ENCODE data around the gene RCAN2.
A peak's percentile ranks its signal among the peaks of the same experiment; 100 is the strongest.
"Not testable (repeated sequence)": the region's sequence is repeated elsewhere in the genome, so short reads cannot be mapped to it uniquely, and the experiment has no call there.

The RCAN2 gene

DNA sequence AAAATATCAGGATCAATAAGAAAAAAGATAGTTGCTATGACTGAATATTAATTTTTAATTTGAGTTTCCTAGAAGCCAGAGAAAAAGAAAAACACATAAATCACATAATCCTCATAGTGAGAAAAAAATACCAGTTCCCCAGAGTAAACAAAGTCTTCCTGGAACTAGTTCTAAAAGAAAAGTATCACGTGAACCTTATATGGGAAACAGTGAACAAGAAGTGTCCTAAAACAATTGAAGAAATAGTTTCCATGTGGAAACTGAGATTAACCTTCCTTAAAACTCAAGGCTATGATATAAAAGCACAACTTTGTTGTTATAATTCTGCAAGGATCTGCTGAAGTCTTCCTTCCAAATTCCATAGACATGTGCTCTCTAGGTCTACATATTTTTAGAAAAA is 50.6 kb downstream of the RCAN2 start:
- DNase-seq (ENCODE audit: low read depth in 2 of 2) = no peak

DNA sequence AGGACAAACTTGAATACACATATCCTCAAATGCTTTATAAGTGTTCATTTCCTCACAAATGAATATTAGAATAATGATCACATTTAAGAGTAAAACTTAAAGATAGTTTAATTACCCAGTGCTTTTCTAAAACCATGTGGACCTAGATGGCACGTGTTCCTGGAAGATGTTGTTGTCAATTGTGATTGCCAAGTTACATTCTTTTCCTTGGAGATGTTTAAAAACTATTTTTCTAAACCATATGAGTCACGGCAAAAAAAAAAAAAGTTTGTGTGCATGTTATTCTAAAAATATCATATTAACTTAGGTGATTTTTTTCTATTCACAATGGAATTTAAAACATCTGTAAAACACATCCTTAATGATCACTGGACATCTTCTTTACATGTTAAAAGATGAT is 51.1 kb downstream of the RCAN2 start:
- peak in 1 of 2 experiments; percentile 34 for DNase-seq (ENCODE audit: low read depth in 2 of 2)

DNA sequence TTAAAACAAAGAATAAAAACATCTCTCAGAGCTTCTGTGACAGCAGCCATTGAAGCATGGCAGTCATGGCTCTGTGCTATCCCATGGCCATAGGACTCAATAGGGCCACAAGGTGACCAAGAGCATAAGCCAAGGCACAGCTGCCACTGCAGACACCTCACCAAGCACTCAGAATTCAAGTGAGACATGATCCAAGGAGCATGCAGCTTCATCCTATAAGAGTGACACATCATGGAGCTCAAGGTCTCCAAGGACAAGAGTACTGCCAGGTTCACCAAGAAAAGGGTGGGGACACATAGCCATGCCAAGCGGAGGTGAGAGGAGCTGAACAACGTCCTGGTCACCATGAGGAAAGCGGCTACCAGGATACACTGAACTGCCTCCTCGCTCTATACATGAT is 53.0 kb downstream of the RCAN2 start:
- DNase-seq (ENCODE audit: low read depth in 2 of 2) = no peak

DNA sequence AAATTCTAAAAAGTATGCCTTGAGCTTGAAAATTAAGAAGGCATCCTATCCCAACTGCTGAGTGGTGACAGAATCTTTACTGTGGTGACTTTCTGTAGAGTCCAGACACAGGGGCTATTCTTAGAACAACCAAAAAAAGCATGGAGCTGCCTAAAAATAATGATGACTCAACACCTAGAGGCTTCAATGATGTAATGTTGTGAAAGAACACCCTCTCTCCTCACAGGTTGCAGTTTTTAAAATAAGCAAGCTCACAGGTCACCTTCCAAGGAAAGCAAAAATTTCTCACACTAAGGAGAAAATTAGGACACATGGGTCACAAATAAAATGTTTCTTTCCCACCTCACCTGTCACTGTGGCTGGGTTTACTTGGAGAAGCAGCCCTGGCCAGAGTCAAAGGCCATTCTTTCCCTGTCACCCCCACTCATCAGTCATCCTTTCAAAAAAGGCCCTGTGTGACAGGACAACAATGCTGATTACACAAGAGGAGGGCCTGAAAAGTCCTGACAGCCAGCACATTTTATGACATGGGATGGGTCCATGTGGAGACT is 53.5 kb downstream of the RCAN2 start:
- DNase-seq (ENCODE audit: low read depth in 2 of 2) = peak in 1 of 2 experiments; percentile 18

GRCh38 chr6:46422619-46423018 is 68.6 kb downstream of the RCAN2 start:
- DNase-seq (ENCODE audit: low read depth in 2 of 2) = no peak

DNA sequence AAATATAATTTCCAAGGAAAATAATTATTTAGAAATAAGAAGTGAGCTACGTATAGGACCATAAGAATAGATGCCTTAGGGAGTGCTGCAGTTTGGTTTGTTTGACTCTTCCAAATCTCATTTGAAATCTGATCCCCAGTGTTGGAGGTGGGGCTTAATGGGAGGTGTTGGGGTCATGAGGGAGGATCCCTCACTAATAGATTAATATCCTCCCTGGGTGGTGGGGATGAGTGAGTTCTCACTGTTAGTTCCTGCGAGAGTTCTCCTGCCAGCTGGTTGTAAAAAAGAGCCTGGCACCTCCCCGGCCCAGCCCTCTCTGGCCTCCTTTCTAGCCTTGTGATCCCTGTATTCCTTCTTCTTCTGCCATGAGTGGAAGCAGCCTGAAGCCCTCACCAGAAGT is 69.3 kb downstream of the RCAN2 start:
- DNase-seq (ENCODE audit: low read depth in 2 of 2) = no peak

- no peak for DNase-seq (ENCODE audit: low read depth in 2 of 2)
Observed at GRCh38 chr6:46420921-46421638, 70.2 kb downstream of the RCAN2 start.

GRCh38 chr6:46419576-46420002 is 71.7 kb downstream of the RCAN2 start:
- DNase-seq (ENCODE audit: low read depth in 2 of 2) = peak in 1 of 2 experiments; percentile 31

DNA sequence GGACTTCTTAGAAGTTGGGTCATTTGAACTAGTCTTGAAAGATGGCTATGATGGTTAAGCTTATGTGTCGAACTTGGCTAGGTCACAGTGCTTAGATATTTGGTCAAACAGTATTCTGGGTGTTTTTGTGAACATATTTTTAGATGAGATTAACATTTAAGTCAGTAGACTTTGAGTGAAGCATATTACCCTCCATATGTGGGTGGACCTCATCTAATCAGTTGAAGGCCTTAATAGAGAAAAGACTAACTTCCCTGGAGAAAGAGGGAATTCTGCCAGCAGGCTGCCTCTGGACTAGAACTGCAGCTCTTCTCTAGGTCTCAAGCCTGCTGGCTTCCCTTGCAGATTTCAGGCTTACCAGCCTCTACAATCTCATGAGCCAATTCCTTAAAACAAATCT is 76.9 kb downstream of the RCAN2 start:
- no peak for DNase-seq (ENCODE audit: low read depth in 2 of 2)

DNA sequence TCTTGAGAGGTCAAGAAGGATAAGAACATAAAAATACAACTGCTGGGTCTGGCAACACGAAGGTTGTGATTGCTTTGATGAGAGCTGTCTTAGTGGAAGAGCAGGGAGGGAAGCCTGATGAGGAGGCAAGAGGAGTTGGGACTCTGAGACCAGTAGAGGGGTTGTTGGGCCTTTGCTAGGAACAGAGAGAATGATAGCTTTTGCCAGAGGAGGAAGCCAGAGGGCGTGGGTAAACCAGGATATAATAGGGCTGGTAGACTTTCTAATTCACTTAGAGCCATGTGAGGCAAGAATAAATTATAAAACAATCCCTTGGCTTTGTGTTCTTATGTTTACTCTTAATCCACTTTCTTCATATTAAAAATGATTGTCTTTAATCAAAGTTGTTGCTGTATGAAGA is 78.6 kb downstream of the RCAN2 start:
- no peak for DNase-seq (ENCODE audit: low read depth in 2 of 2)

GRCh38 chr6:46411456-46412197 is 79.6 kb downstream of the RCAN2 start:
- DNase-seq (ENCODE audit: low read depth in 2 of 2) = no peak

DNA sequence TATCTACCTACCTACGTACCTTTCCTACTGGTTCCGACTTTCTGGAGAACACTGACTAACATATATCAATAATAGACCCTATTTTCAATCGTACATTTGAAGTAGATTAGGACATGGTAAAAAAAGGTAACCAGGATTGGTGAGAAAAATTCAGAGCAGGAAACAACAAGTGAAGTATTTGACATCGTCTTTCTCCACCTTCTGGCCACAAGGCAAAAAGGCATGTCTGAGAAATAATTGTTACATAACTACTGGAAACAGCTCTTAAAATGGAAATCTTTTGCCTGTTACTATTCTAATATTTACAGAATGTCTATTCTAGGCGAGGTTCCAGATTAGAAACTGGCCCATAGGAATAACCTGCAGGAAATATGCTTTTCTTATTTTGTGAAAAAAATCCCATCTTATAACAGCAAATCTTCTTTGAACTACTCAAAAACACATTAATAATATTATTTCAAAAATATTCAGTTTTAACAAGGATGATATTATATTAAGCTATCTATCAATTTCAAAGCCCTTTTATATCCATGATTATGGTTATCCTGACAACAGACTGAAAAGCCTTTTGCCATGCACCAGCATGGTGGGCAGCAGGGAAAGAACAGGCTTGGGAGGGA is 80.8 kb downstream of the RCAN2 start:
- DNase-seq (ENCODE audit: low read depth in 2 of 2) = peak; percentile 10 to 13

- DNase-seq (ENCODE audit: low read depth in 2 of 2) = no peak
Observed at GRCh38 chr6:46407776-46408530, 83.3 kb downstream of the RCAN2 start.

DNA sequence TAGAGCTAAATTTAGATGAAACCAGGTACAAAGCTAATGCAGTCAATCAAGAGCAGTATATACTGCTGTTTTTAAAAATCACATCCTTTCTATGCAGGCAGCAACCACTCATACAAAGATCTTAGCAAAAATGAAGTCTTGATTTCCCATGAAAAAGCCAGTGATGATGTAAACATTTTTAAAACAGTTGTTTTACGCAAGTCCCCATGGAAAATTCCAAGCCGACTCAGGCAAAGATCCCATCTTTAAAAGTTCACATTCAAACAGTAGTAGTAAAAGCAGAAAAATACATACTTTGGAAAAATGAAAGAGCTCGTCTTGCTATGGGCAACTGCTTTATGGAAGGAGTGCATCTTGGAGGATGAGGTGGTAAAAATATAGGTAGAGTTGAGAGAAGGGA is 84.0 kb downstream of the RCAN2 start:
- DNase-seq (ENCODE audit: low read depth in 2 of 2) = no peak

DNA sequence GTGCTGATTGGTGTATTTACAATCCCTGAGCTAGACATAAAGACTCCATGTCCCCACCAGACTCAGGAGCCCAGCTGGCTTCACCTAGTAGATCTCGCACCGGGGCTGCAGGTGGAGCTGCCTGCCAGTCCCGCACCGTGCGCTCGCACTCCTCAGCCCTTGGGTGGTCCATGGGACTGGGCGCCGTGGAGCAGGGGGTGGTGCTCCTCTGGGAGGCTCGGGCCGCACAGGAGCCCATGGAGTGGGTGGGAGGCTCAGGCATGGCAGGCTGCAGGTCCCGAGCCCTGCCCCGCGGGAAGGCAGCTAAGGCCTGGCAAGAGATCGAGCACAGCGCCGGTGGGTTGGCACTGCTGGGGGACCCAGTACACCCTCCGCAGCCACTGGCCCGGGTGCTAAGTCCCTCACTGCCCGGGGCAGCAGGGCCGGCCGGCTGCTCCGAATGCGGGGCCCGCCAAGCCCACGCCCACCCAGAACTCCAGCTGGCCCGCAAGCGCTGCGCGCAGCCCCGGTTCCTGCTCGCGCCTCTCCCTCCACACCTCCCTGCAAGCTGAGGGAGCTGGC is 85.5 kb downstream of the RCAN2 start:
- DNase-seq (ENCODE audit: low read depth in 2 of 2) = not testable (repeated sequence)

- DNase-seq (ENCODE audit: low read depth in 2 of 2) = no peak
Observed at GRCh38 chr6:46400898-46401297, 90.4 kb downstream of the RCAN2 start.

- no peak for DNase-seq (ENCODE audit: low read depth in 2 of 2)
Observed at GRCh38 chr6:46395530-46395929, 95.7 kb downstream of the RCAN2 start.

GRCh38 chr6:46393940-46394337 is 97.3 kb downstream of the RCAN2 start:
- DNase-seq (ENCODE audit: low read depth in 2 of 2) = no peak

GRCh38 chr6:46393161-46393939 is 97.9 kb downstream of the RCAN2 start:
- DNase-seq (ENCODE audit: low read depth in 2 of 2) = no peak

- DNase-seq (ENCODE audit: low read depth in 2 of 2) = no peak
Observed at GRCh38 chr6:46392294-46392693, 99.0 kb downstream of the RCAN2 start.

All from fibroblast of skin of left biceps (primary cell).